H1 (cell line): Measurements from ENCODE around the gene ACVR1. TPM values are rescaled to one million over a fixed set of nuclear protein-coding genes. Genes with fewer than 3 reads are reported as not detected.
A peak's percentile ranks its signal among the peaks of the same experiment; 100 is the strongest.

ENCODE experiments used
- CTCF ChIA-PET: fragments of 300-600 bp; sonication (Branson Sonifier 250); formaldehyde crosslinking; loops from one replicate; lab custom pipeline; 2021; ENCODE audit not compliant: partially characterized antibody; lab: Charles Lee
- POLR2A ChIA-PET: fragments of 300-600 bp; sonication (Branson Sonifier 250); formaldehyde crosslinking; loops from one replicate; lab custom pipeline; 2021; ENCODE audit warnings: inconsistent platforms; ENCODE audit not compliant: partially characterized antibody; lab: Charles Lee
- DNase-seq, 2 experiments: peaks; one replicate each; pipeline versions ENCODE4 v3.0.0 to v3.0.0-alpha.2; 2010 to 2022; ENCODE audit warnings: low spot score in 2 of 2, low read depth in 1 of 2, mixed read lengths in 1 of 2
- FAIRE-seq: peaks from 2 replicates; lab custom pipeline; 2011; peaks lifted over from hg19 to GRCh38; lab: Jason Lieb, UNC
- H2AFZ ChIP-seq: 2 replicates; pipeline ENCODE4 v1.8.1; 2012; ENCODE audit warnings: low read length, inconsistent platforms
- H2AK5ac ChIP-seq: 2 replicates; pipeline ENCODE4 v1.6.1; 2013; ENCODE audit warnings: low read depth, low read length
- H2BK120ac ChIP-seq: replicated peaks from 2 replicates; pipeline ENCODE3; 2013; ENCODE audit warnings: low read depth, low read length, inconsistent platforms
- H2BK12ac ChIP-seq: 2 replicates; pipeline ENCODE4 v1.6.1; 2013; ENCODE audit warnings: low read depth, low read length
- H2BK15ac ChIP-seq: 2 replicates; pipeline ENCODE4 v1.6.1; 2013; ENCODE audit warnings: low read length
- H2BK20ac ChIP-seq: 2 replicates; pipeline ENCODE4 v1.6.1; 2013; ENCODE audit warnings: low read length
- H2BK5ac ChIP-seq: 2 replicates; pipeline ENCODE4 v1.6.1; 2013; ENCODE audit warnings: low read depth, low read length
- H3K14ac ChIP-seq: 2 replicates; pipeline ENCODE4 v1.6.1; 2013; ENCODE audit warnings: inconsistent platforms; ENCODE audit not compliant: insufficient read length
- H3K18ac ChIP-seq: 2 replicates; pipeline ENCODE4 v1.6.1; 2013; ENCODE audit warnings: low read length; ENCODE audit errors: extremely low read depth
- H3K23ac ChIP-seq: 2 replicates; pipeline ENCODE4 v1.6.1; 2013; ENCODE audit warnings: inconsistent platforms; ENCODE audit not compliant: insufficient read length
- H3K23me2 ChIP-seq: 2 replicates; pipeline ENCODE4 v1.6.1; 2013; ENCODE audit warnings: low read depth, low read length
- H3K27ac ChIP-seq: 2 replicates; pipeline ENCODE4 v1.6.1; 2011; ENCODE audit warnings: low read depth, low read length, inconsistent platforms
- H3K27me3 ChIP-seq, 4 experiments: replicated peaks in 1 of 4; 1 replicate in 1 of 4; 2 replicates in 3 of 4; pipeline versions ENCODE4 v1.6.1 to v1.8.1; 2011 to 2013; ENCODE audit warnings: low read length in 3 of 4, mild to moderate bottlenecking in 3 of 4, inconsistent platforms in 2 of 4, mixed read lengths in 2 of 4, moderate library complexity in 1 of 4; ENCODE audit not compliant: control insufficient read depth in 3 of 4, insufficient read depth in 3 of 4; ENCODE audit errors: extremely low read depth in 1 of 4
- H3K36me3 ChIP-seq, 4 experiments: 2 replicates each; pipeline versions ENCODE4 v1.6.1 to v1.8.1; 2011 to 2013; ENCODE audit warnings: mild to moderate bottlenecking in 4 of 4, low read length in 3 of 4, moderate library complexity in 2 of 4, control low read depth in 1 of 4, inconsistent platforms in 1 of 4; ENCODE audit not compliant: insufficient read depth in 4 of 4, control insufficient read depth in 2 of 4
- H3K4ac ChIP-seq: replicated peaks from 2 replicates; pipeline ENCODE3; 2013; ENCODE audit warnings: low read length, low read depth, mixed read lengths, inconsistent platforms; ENCODE audit not compliant: insufficient read length
- H3K4me1 ChIP-seq, 4 experiments: replicated peaks in 1 of 4; 1 replicate in 1 of 4; 2 replicates in 3 of 4; pipeline versions ENCODE4 v1.6.1 to v1.8.1; 2011 to 2013; ENCODE audit warnings: low read length in 3 of 4, inconsistent platforms in 2 of 4, mixed read lengths in 1 of 4; ENCODE audit not compliant: insufficient read depth in 4 of 4, control insufficient read depth in 3 of 4
- H3K4me2 ChIP-seq, 2 experiments: 2 replicates each; pipeline versions ENCODE4 v1.6.1 to v1.8.1; 2011 to 2013; ENCODE audit warnings: low read depth in 2 of 2, low read length in 2 of 2, control low read depth in 1 of 2, inconsistent platforms in 1 of 2, mild to moderate bottlenecking in 1 of 2; ENCODE audit not compliant: insufficient read depth in 1 of 2
- H3K4me3 ChIP-seq, 4 experiments: fragments of 200-600, 300-600 bp in 1 of 4; sonication (generic), shearing (Covaris generic), sonication (Bioruptor Twin) in 1 of 4; 2 replicates each; pipeline versions ENCODE4 v1.5.1 to v1.8.1; 2011 to 2016; ENCODE audit warnings: low read length in 4 of 4, low read depth in 3 of 4, control low read depth in 2 of 4, inconsistent platforms in 2 of 4, mild to moderate bottlenecking in 2 of 4, mixed read lengths in 1 of 4, moderate library complexity in 1 of 4; ENCODE audit not compliant: insufficient read depth in 2 of 4; ENCODE audit errors: extremely low read depth in 1 of 4
- H3K56ac ChIP-seq: replicated peaks from 2 replicates; pipeline ENCODE3; 2013; ENCODE audit warnings: low read depth, mild to moderate bottlenecking, mixed read lengths, low read length, inconsistent platforms; ENCODE audit not compliant: insufficient read length
- H3K79me1 ChIP-seq: 2 replicates; pipeline ENCODE4 v1.6.1; 2013; ENCODE audit warnings: low read depth, low read length, control low read depth
- H3K79me2 ChIP-seq, 2 experiments: 2 replicates each; pipeline versions ENCODE4 v1.6.1 to v1.8.1; 2012 to 2013; ENCODE audit warnings: low read length in 2 of 2, mild to moderate bottlenecking in 2 of 2, inconsistent platforms in 1 of 2; ENCODE audit not compliant: insufficient read depth in 2 of 2, control insufficient read depth in 1 of 2
- H3K9ac ChIP-seq, 4 experiments: replicated peaks in 1 of 4; 1 replicate in 1 of 4; 2 replicates in 3 of 4; pipeline versions ENCODE4 v1.6.1 to v1.8.1; 2011 to 2013; ENCODE audit warnings: low read depth in 3 of 4, low read length in 3 of 4, control low read depth in 2 of 4, mild to moderate bottlenecking in 2 of 4, moderate library complexity in 2 of 4, inconsistent platforms in 1 of 4; ENCODE audit errors: extremely low read depth in 1 of 4
- H3K9me3 ChIP-seq, 2 experiments: 2 replicates each; pipeline versions ENCODE4 v1.6.1 to v1.8.1; 2012 to 2013; ENCODE audit warnings: mild to moderate bottlenecking in 2 of 2, moderate library complexity in 2 of 2, control low read depth in 1 of 2, inconsistent platforms in 1 of 2, low read depth in 1 of 2, low read length in 1 of 2, mixed read lengths in 1 of 2; ENCODE audit not compliant: insufficient read depth in 2 of 2
- H4K20me1 ChIP-seq, 2 experiments: replicated peaks in 1 of 2; 2 replicates each; pipeline versions ENCODE3 to v1.8.1; 2011 to 2013; ENCODE audit warnings: inconsistent platforms in 2 of 2, low read length in 2 of 2, mild to moderate bottlenecking in 1 of 2; ENCODE audit not compliant: insufficient read depth in 2 of 2, control insufficient read depth in 1 of 2
- H4K5ac ChIP-seq: 2 replicates; pipeline ENCODE4 v1.6.1; 2013; ENCODE audit warnings: low read length, low read depth, mixed read lengths, inconsistent platforms; ENCODE audit not compliant: insufficient read length
- H4K8ac ChIP-seq: 2 replicates; pipeline ENCODE4 v1.8.0; 2013; ENCODE audit warnings: mild to moderate bottlenecking, moderate library complexity, low read length, inconsistent platforms; ENCODE audit not compliant: insufficient read depth; ENCODE audit errors: extremely low read depth
- H4K91ac ChIP-seq: replicated peaks from 2 replicates; pipeline ENCODE3; 2013; ENCODE audit warnings: low read length, mixed read lengths, inconsistent platforms; ENCODE audit not compliant: insufficient read length
- CTCF ChIP-seq, 3 experiments: IDR thresholded peaks; 1 replicate in 2 of 3; 2 replicates in 1 of 3; pipeline versions ENCODE4 v1.5.1 to v1.6.1; 2011; ENCODE audit warnings: low read length in 3 of 3, mild to moderate bottlenecking in 3 of 3, inconsistent platforms in 2 of 3, low read depth in 1 of 3, moderate library complexity in 1 of 3; ENCODE audit not compliant: insufficient read depth in 1 of 3; ENCODE audit errors: control extremely low read depth in 1 of 3
- HDAC2 ChIP-seq, 2 experiments: fragments of 300-600 bp in 1 of 2; sonication (generic) in 1 of 2; IDR thresholded peaks; 2 replicates each; pipeline ENCODE4 v1.6.1; 2011 to 2012; ENCODE audit warnings: low read depth in 2 of 2, low read length in 2 of 2, mild to moderate bottlenecking in 2 of 2, moderate library complexity in 2 of 2, borderline replicate concordance in 1 of 2, inconsistent platforms in 1 of 2
- RAD21 ChIP-seq, 2 experiments: IDR thresholded peaks in 1 of 2; conservative IDR thresholded peaks in 1 of 2; 2 replicates each; pipeline ENCODE4 v1.6.1; 2011; ENCODE audit warnings: low read depth in 2 of 2, low read length in 2 of 2, improper control_type of control experiment in 1 of 2, inconsistent platforms in 1 of 2, mild to moderate bottlenecking in 1 of 2, moderate library complexity in 1 of 2
- SRF ChIP-seq: IDR thresholded peaks from 2 replicates; pipeline ENCODE4 v1.6.1; 2011; ENCODE audit warnings: mild to moderate bottlenecking, low read depth, low read length, moderate library complexity
- WGBS, 2 experiments: shearing (Covaris generic) in 1 of 2; methylation state at CpG; one replicate each; pipeline versions ENCODE4 v1.1.6 to v1.1.7; 2013 to 2015; ENCODE audit warnings: low lambda C conversion rate in 2 of 2, mixed read lengths in 2 of 2, inconsistent platforms in 1 of 2, low coverage in 1 of 2, missing lambda C conversion rate in 1 of 2; ENCODE audit not compliant: insufficient replicate concordance in 2 of 2, insufficient coverage in 1 of 2, insufficient read length in 1 of 2; ENCODE audit errors: extremely low coverage in 1 of 2, missing lambda C conversion rate in 1 of 2; 5-methylcytosine and 5-hydroxymethylcytosine counted together
- polyA plus RNA-seq, 7 experiments: library from polyadenylated mRNA; depleted of rRNA in 3 of 7; stranded (reverse) in 5 of 7; unstranded in 2 of 7; fragments of >200 nt in 5 of 7; fragments of 200-250 nt in 2 of 7; gene quantifications; 1 replicate in 5 of 7; 2 replicates in 1 of 7; 4 replicates in 1 of 7; pipeline versions ENCODE4 v1.2.1 to v1.2.3, GENCODE V29; 2011 to 2013; ENCODE audit warnings: missing spikeins in 2 of 7, mixed read lengths in 2 of 7
- total RNA-seq: library from RNA; stranded (reverse); fragmentation: NEBNext Ultra II Directional; extraction: Animal tissue kit (Norgen Biotek cat#: 25700); gene quantifications from 2 replicates; pipeline ENCODE4 v1.2.1, GENCODE V29; 2021

The ACVR1 gene
- total and polyA plus RNA-seq, 2 of the 8 experiments (the other 6 are each of a cell fraction or from before 2014, with no cell fraction given), result 8.5 to 17.7 TPM

GRCh38 chr2:157777427-157777826, 98.7 kb downstream of the ACVR1 start:
- no peak overlapping the region for H2BK5ac ChIP-seq
- H3K14ac ChIP-seq, result no peak overlapping the region
- no peak overlapping the region for H2BK15ac ChIP-seq
- no peak for TF ChIP-seq SRF
- no peak for TF ChIP-seq HDAC2 (IDR thresholded peaks at IDR 0.05; ENCODE audit: borderline replicate concordance in 1 of 2, low read depth in 2 of 2, low read length in 2 of 2)
- TF ChIP-seq RAD21 (IDR thresholded peaks at IDR 0.05 in 1 of 2, conservative IDR thresholded peaks at IDR 0.05 in 1 of 2; ENCODE audit: low read depth in 2 of 2, low read length in 2 of 2), result peak; percentile 80
- peak in 2 of 3 experiments; percentile 44 to 50; a peak in 3 of 4 replicates for TF ChIP-seq CTCF (IDR thresholded peaks at IDR 0.05; ENCODE audit: control extremely low read depth in 1 of 3, insufficient read depth in 1 of 3, low read depth in 1 of 3, low read length in 3 of 3)
- no peak overlapping the region for H4K91ac ChIP-seq
- peaks cover 0 to 12% (median 2%) of the 10 kb centered on the region in 4 experiments; a peak in 2 of 8 replicates for H3K36me3 ChIP-seq
- 82% methylated on average over 4 of the region's 4 CpGs; no CpG with 5 or more reads in 1 of the 2 experiments for WGBS, 2 experiments
- H4K5ac ChIP-seq, result no peak overlapping the region
- no peak for DNase-seq
- no peak overlapping the region for H3K9ac ChIP-seq
- no peaks in the 10 kb centered on the region for H3K79me2 ChIP-seq
- no peak overlapping the region for H3K23ac ChIP-seq
- no peaks in the 10 kb centered on the region for H3K79me1 ChIP-seq
- H3K23me2 ChIP-seq, result no peaks in the 10 kb centered on the region
- no peak overlapping the region for H3K56ac ChIP-seq
- no peak overlapping the region for H3K18ac ChIP-seq
- CTCF ChIA-PET, result interaction anchor here (0.8 to 2.0 kb wide), 7 partner anchors 47 to 285 kb away, joined by 3 to 15 read pairs (median 4); no protein-coding TSS in a partner anchor
- H2AK5ac ChIP-seq, result no peak overlapping the region
- H3K9me3 ChIP-seq, result no peaks in the 10 kb centered on the region
- H3K4me1 ChIP-seq, result 0 out of 7 replicates have a peak, but pooled peaks cover 0 to 2% (median 0%) of the 10 kb centered on the region in 4 experiments
- no peak for FAIRE-seq
- H3K4ac ChIP-seq, result no peak overlapping the region
- H2BK120ac ChIP-seq, result no peak overlapping the region
- H2BK20ac ChIP-seq, result no peak overlapping the region
- no peaks in the 10 kb centered on the region for H3K27me3 ChIP-seq
- no peak overlapping the region for H3K27ac ChIP-seq
- no peak overlapping the region for H2AFZ ChIP-seq
- H2BK12ac ChIP-seq, result no peak overlapping the region
- no peak overlapping the region for H3K4me2 ChIP-seq
- H4K20me1 ChIP-seq, result no peaks in the 10 kb centered on the region
- no peak overlapping the region for H4K8ac ChIP-seq
- no peak overlapping the region for H3K4me3 ChIP-seq
- POLR2A ChIA-PET, result interaction anchor here (1.8 kb wide), 1 partner anchor 234 kb away, joined by 4 read pairs; no protein-coding TSS in a partner anchor
